ENCODE measurements around the gene KLK10. TPM values are rescaled to one million over a fixed set of nuclear protein-coding genes. Genes with fewer than 3 reads are reported as not detected.

Gene KLK10
- total and polyA plus RNA-seq, 2 experiments from 2014 or later: 0.66 TPM; not detected in 1

DNA sequence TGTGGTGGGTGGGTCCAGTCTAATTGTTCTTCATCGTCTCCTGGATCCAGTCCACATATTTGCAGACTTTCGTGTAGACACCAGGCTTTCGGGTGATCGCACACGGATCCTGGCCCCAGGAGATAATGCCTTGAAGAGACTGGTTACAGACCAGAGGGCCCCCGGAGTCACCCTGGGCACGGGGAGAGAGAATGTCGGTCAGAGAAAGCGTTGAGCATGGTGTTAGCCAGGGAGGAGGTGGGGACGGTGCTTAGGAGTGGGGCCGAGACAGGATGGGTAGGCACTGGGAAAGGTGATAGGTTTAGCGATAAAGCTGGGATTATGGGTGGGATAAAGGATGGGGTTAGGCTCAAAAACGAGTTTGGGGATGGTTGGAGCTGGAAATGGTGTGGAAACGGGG, 3.0 kb upstream of the KLK10 start:
- H3K27me3 ChIP-seq: peaks cover 40% of the 10 kb centered on the region
- no peaks in the 10 kb centered on the region for H3K36me3 ChIP-seq
- no peak overlapping the region for H3K27ac ChIP-seq
- H3K4me3 ChIP-seq: no peak overlapping the region
- no peaks in the 10 kb centered on the region for H3K9me3 ChIP-seq (ENCODE audit: low read depth)
- no peak for DNase-seq (ENCODE audit: low read depth in 1 of 2, low spot score in 1 of 2)
- no peaks in the 10 kb centered on the region for H3K4me1 ChIP-seq (ENCODE audit: low read depth)
- TF ChIP-seq, protein P1, sequence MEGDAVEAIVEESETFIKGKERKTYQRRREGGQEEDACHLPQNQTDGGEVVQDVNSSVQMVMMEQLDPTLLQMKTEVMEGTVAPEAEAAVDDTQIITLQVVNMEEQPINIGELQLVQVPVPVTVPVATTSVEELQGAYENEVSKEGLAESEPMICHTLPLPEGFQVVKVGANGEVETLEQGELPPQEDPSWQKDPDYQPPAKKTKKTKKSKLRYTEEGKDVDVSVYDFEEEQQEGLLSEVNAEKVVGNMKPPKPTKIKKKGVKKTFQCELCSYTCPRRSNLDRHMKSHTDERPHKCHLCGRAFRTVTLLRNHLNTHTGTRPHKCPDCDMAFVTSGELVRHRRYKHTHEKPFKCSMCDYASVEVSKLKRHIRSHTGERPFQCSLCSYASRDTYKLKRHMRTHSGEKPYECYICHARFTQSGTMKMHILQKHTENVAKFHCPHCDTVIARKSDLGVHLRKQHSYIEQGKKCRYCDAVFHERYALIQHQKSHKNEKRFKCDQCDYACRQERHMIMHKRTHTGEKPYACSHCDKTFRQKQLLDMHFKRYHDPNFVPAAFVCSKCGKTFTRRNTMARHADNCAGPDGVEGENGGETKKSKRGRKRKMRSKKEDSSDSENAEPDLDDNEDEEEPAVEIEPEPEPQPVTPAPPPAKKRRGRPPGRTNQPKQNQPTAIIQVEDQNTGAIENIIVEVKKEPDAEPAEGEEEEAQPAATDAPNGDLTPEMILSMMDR (IDR thresholded peaks at IDR 0.05; ENCODE audit: low read depth, low read length): no peak

DNA sequence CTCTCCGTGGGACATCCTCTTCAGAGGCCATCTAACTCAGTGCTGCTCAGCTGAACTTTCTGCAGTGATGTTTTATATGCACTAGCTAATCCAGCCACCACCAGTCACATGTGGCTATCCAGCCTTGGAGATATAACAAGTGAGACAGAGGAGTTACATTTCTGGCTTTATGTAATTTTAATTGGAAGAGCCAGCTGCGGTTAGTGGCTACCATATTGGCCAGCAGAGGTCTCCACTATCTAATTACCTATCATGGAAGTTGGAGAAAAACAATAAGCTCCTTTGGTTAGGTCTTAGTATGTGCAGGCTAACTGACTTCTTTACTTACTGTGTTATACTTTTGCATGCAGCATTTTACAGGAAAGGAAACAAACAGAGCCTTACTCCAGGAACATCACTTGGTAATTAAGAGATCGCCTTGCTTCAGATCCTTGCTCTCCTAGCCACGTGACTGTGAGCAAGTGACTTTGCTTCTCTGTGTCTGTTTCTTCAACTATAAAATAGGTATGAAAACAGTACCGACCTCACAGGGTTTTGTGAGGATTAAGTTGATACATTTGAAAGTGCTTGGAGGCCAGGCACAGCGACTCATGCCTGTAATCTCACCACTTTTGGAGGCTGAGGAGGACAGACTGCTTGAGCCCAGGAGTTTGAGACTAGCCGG, 1.6 kb upstream of the KLK10 start:
- peaks cover 53% of the 10 kb centered on the region for H3K27me3 ChIP-seq

DNA sequence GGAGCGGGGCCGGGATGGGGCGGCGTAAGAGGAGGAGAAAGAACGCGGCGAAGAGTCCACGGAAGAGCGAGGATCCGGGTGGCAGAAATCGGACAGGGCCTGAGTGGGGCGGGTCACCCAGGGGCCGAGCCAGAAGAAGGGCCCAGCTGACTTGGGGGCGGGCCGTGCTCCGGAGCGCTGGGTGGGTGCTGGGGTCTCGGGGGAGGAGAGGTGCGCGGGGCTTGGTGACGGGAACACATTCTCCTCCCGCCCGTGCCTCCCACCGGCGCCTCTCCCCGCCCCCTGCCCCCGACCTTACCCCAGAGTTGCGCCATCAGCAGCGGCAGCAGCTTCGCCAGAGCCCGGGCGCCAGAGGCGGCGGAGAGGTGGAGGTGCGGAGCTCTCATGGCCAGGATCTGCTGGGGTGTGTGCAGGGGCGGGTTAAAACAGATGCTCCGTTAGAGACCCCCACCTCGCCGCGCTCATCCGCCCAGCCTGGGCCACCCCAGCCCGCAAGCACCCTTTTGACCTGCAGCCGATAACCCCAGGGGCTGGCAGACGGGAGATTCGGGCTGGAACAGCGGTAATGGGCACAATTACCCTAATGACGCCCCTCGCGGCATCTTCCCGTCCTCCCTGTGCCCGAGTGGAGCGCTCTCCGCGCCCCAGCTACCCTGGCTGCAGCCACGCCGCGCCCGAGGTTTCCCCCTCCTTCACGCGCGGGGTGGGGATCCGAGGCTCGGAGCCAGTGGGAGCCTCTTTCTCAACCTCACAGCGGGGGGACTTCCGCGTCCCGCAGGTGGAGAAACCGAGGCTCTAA, 565 bp downstream of the KLK10 start:
- Histone ChIP-seq H3K36me3 (no peaks in the 10 kb centered on the region), H3K27me3 (peaks cover 62% of the 10 kb centered on the region), H3K4me1 (ENCODE audit: low read depth) (no peaks in the 10 kb centered on the region), H3K9me3 (ENCODE audit: low read depth) (no peaks in the 10 kb centered on the region), H3K4me3 (peak overlapping the region; percentile 17), H3K27ac (no peak overlapping the region)
- TF ChIP-seq, protein P1 (IDR thresholded peaks at IDR 0.05; ENCODE audit: low read depth, low read length): no peak
- peak; percentile 21 to 44 for DNase-seq (ENCODE audit: low read depth in 1 of 2, low spot score in 1 of 2)

More for the DNA sequence above, 1.6 kb upstream of the KLK10 start:
- no peak overlapping the region for H3K27ac ChIP-seq
- H3K9me3 ChIP-seq (ENCODE audit: low read depth): no peaks in the 10 kb centered on the region
- H3K36me3 ChIP-seq: no peaks in the 10 kb centered on the region
- no peaks in the 10 kb centered on the region for H3K4me1 ChIP-seq (ENCODE audit: low read depth)
- TF ChIP-seq, protein P1 (IDR thresholded peaks at IDR 0.05; ENCODE audit: low read depth, low read length): peak; percentile 78
- H3K4me3 ChIP-seq: no peak overlapping the region
- peak; percentile 58 to 74 for DNase-seq (ENCODE audit: low read depth in 1 of 2, low spot score in 1 of 2)

DNA sequence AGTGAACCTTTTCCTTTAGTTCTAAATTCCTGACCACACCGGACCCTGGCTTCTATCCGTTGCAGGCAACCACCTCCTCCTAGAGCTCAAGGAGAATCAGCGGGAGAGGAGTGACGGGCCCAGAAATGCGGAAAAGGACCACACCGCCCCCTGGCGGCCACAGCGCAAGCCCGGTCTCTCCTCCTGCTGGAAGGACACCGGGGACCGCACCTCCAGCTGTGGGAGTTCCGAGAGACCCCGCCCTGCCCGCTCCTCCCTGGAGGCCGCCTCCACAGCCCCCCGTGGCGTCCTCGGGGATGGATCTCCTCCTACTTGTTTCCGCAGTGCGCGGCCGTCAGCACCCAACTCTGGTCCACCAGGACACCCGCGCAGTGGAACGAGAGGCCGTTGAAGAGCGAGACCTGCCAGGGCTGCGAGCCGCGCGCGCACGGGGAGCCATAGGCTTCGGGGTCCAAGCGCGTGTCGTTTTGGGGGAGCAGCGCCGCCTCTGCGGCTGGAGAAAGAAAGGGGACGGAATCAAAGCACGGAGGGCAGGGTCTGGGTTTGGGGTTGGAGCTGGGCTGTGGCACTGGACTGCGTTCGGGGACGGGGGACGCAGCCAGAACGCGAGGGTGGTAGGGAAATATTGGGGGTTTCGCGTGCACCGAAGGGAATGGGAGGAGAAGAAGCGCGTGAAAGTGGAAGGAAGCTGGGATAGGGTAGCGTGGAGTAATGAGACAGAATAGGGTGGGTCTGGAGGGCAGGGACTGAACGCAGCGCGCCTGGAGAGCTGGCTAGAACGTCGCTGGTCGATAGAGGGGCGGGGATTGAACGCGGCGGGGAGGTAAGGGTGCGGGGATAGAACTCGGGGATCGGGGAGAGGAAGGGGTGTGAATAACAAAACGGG, 2.5 kb downstream of the KLK10 start:
- TF ChIP-seq, protein P1 (IDR thresholded peaks at IDR 0.05; ENCODE audit: low read depth, low read length): peak; percentile 70
- Histone ChIP-seq H3K4me1 (ENCODE audit: low read depth) (no peaks in the 10 kb centered on the region), H3K4me3 (peak overlapping the region; percentile 35), H3K27ac (no peak overlapping the region), H3K9me3 (ENCODE audit: low read depth) (no peaks in the 10 kb centered on the region), H3K27me3 (peaks cover 66% of the 10 kb centered on the region), H3K36me3 (no peaks in the 10 kb centered on the region)
- peak; percentile 47 to 74 for DNase-seq (ENCODE audit: low read depth in 1 of 2, low spot score in 1 of 2)

DNA sequence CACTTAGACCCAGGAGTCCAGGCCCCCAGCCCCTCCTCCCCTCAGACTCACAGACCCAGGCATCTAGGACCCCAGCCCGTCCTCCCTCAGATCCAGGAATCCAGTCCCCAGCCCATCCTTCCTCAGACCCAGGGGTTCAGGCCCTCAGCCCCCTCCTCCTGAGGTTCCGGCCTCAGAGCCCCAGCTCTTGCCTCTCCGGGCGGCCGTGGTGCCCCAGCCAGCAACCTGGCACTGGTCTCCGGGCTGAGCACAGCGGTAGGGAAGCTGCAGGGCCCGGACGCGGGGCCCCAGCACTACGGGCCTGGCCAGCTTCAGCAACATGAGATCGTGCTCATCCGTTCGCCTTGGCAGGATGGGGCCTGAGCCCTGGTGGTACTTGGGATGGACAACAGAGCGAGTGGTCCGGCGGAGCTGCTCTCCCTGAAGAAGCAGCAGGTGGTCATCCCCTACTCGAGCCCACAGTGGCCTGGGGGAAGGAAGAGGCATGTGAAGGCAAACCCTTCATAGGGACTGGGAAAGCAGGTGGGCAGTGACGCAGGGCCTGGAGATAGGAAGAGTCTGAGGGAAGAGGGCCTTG, 3.7 kb downstream of the KLK10 start:
- H3K4me3 ChIP-seq: no peak overlapping the region
- TF ChIP-seq, protein P1 (IDR thresholded peaks at IDR 0.05; ENCODE audit: low read depth, low read length): no peak
- no peak for DNase-seq (ENCODE audit: low read depth in 1 of 2, low spot score in 1 of 2)
- no peaks in the 10 kb centered on the region for H3K4me1 ChIP-seq (ENCODE audit: low read depth)
- H3K9me3 ChIP-seq (ENCODE audit: low read depth): no peaks in the 10 kb centered on the region
- H3K27ac ChIP-seq: no peak overlapping the region
- H3K27me3 ChIP-seq: peaks cover 72% of the 10 kb centered on the region
- no peaks in the 10 kb centered on the region for H3K36me3 ChIP-seq

Data from cardiac muscle cell (in vitro differentiated cells and primary cell).